ENCODE results near the gene PHC2.

PHC2 gene

GRCh38 chr1:33282791-33283190 lies 148.1 kb downstream of the PHC2 start:
- H3K4me3 ChIP-seq (ENCODE audit: low read length) = no peak overlapping the region
- no peak overlapping the region for H3K27ac ChIP-seq (ENCODE audit: low read depth, low read length)
- no peaks in the 10 kb centered on the region for H3K4me1 ChIP-seq (ENCODE audit: insufficient read depth, low read length)
- WGBS = 96% methylated on average over 3 of the region's 3 CpGs
- H3K9ac ChIP-seq (ENCODE audit: low read depth, low read length) = no peak overlapping the region
- H3K27me3 ChIP-seq (ENCODE audit: insufficient read depth, low read length) = no peaks in the 10 kb centered on the region
- peaks cover 73% of the 10 kb centered on the region for H3K36me3 ChIP-seq (ENCODE audit: insufficient read depth, low read length)
- no peaks in the 10 kb centered on the region for H3K9me3 ChIP-seq (ENCODE audit: insufficient read depth, low read depth, low read length)

- H3K4me3 ChIP-seq (ENCODE audit: low read length) = no peak overlapping the region
- 93% methylated on average over 17 of the region's 17 CpGs for WGBS
- no peaks in the 10 kb centered on the region for H3K4me1 ChIP-seq (ENCODE audit: insufficient read depth, low read length)
- peaks cover 76% of the 10 kb centered on the region for H3K36me3 ChIP-seq (ENCODE audit: insufficient read depth, low read length)
- H3K27ac ChIP-seq (ENCODE audit: low read depth, low read length) = no peak overlapping the region
- no peaks in the 10 kb centered on the region for H3K27me3 ChIP-seq (ENCODE audit: insufficient read depth, low read length)
- no peak overlapping the region for H3K9ac ChIP-seq (ENCODE audit: low read depth, low read length)
- H3K9me3 ChIP-seq (ENCODE audit: insufficient read depth, low read depth, low read length) = no peaks in the 10 kb centered on the region
Measured at GRCh38 chr1:33281554-33282303, 149.2 kb downstream of the PHC2 start.

GRCh38 chr1:33280091-33280661 lies 150.7 kb downstream of the PHC2 start:
- no peak overlapping the region for H3K27ac ChIP-seq (ENCODE audit: low read depth, low read length)
- H3K36me3 ChIP-seq (ENCODE audit: insufficient read depth, low read length) = peaks cover 75% of the 10 kb centered on the region
- no peaks in the 10 kb centered on the region for H3K4me1 ChIP-seq (ENCODE audit: insufficient read depth, low read length)
- no peak overlapping the region for H3K9ac ChIP-seq (ENCODE audit: low read depth, low read length)
- no peak overlapping the region for H3K4me3 ChIP-seq (ENCODE audit: low read length)
- no peaks in the 10 kb centered on the region for H3K9me3 ChIP-seq (ENCODE audit: insufficient read depth, low read depth, low read length)
- WGBS = 95% methylated on average over 29 of the region's 29 CpGs
- H3K27me3 ChIP-seq (ENCODE audit: insufficient read depth, low read length) = no peaks in the 10 kb centered on the region

DNA sequence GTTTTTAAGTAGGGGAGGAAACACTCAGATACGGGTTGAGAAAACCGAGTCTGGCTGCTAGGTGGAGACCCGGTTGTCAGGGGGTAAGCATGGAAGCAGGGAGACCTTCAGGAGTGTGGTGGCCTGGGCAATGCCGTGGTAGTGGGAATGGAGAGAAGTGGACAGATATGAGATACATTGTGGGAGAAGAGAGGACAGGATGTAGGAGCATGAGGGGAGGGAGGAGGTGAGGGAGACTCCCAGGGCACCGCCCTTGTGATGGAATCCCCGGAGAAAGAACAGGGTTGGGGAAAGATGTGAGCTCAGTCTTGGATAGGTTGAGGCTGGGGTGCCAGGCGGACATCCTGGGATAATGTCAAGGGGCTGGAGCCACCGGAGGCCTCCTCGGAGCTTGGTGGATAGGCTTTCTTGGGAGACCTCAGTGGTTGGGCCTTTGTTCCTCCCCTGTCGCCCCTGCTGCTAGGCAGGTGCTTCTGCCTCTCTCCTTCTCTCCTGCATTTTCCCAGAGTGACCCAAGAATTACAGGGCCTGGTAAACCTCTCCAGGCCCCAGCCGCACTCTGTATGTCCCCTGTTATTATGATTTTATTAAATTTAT lies 153.3 kb downstream of the PHC2 start:
- H3K36me3 ChIP-seq (ENCODE audit: insufficient read depth, low read length) = peaks cover 52% of the 10 kb centered on the region
- WGBS = 94% methylated on average over 10 of the region's 11 CpGs
- H3K27ac ChIP-seq (ENCODE audit: low read depth, low read length) = no peak overlapping the region
- no peak overlapping the region for H3K4me3 ChIP-seq (ENCODE audit: low read length)
- no peaks in the 10 kb centered on the region for H3K27me3 ChIP-seq (ENCODE audit: insufficient read depth, low read length)
- H3K9me3 ChIP-seq (ENCODE audit: insufficient read depth, low read depth, low read length) = no peaks in the 10 kb centered on the region
- H3K4me1 ChIP-seq (ENCODE audit: insufficient read depth, low read length) = peaks cover 7% of the 10 kb centered on the region; the same call in 1 of the 2 replicates
- H3K9ac ChIP-seq (ENCODE audit: low read depth, low read length) = no peak overlapping the region

GRCh38 chr1:33276573-33277298 lies 154.2 kb downstream of the PHC2 start:
- WGBS = 92% methylated on average over 30 of the region's 30 CpGs

GRCh38 chr1:33275706-33276572 lies 155.0 kb downstream of the PHC2 start:
- H3K9me3 ChIP-seq (ENCODE audit: insufficient read depth, low read depth, low read length) = no peaks in the 10 kb centered on the region
- H3K9ac ChIP-seq (ENCODE audit: low read depth, low read length) = no peak overlapping the region
- H3K27me3 ChIP-seq (ENCODE audit: insufficient read depth, low read length) = no peaks in the 10 kb centered on the region
- no peak overlapping the region for H3K27ac ChIP-seq (ENCODE audit: low read depth, low read length)
- peaks cover 7% of the 10 kb centered on the region; the same call in 1 of the 2 replicates for H3K4me1 ChIP-seq (ENCODE audit: insufficient read depth, low read length)
- WGBS = 96% methylated on average over 45 of the region's 45 CpGs
- H3K4me3 ChIP-seq (ENCODE audit: low read length) = no peak overlapping the region
- H3K36me3 ChIP-seq (ENCODE audit: insufficient read depth, low read length) = peaks cover 36% of the 10 kb centered on the region

More at GRCh38 chr1:33276573-33277298, 154.2 kb downstream of the PHC2 start:
- Histone ChIP-seq H3K4me1 (ENCODE audit: insufficient read depth, low read length) (peaks cover 7% of the 10 kb centered on the region; the same call in 1 of the 2 replicates), H3K27me3 (ENCODE audit: insufficient read depth, low read length) (no peaks in the 10 kb centered on the region), H3K4me3 (ENCODE audit: low read length) (no peak overlapping the region), H3K9me3 (ENCODE audit: insufficient read depth, low read depth, low read length) (no peaks in the 10 kb centered on the region), H3K27ac (ENCODE audit: low read depth, low read length) (no peak overlapping the region), H3K36me3 (ENCODE audit: insufficient read depth, low read length) (peaks cover 44% of the 10 kb centered on the region), H3K9ac (ENCODE audit: low read depth, low read length) (no peak overlapping the region)

DNA sequence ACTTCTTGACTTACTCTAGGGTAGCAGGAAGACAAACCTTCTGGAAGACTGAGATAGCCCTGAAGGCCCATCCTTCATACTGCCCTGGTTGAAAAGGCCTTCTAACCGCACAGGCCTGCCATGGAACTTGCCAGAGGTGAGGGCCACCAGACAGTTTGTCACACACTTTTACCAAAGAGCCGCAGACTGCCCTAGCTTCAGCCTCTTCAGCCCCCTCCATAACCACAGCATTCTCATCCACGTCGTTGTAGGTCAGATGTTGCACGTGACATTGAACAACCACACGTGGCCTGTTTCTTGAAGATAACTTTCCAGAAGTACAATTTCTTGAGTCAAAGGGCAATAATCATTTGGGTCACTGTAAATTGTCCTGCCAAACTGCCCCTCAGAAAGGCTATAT lies 155.7 kb downstream of the PHC2 start:
- Histone ChIP-seq H3K9ac (ENCODE audit: low read depth, low read length) (no peak overlapping the region), H3K27ac (ENCODE audit: low read depth, low read length) (no peak overlapping the region), H3K36me3 (ENCODE audit: insufficient read depth, low read length) (peaks cover 35% of the 10 kb centered on the region), H3K9me3 (ENCODE audit: insufficient read depth, low read depth, low read length) (no peaks in the 10 kb centered on the region), H3K27me3 (ENCODE audit: insufficient read depth, low read length) (no peaks in the 10 kb centered on the region), H3K4me3 (ENCODE audit: low read length) (no peak overlapping the region), H3K4me1 (ENCODE audit: insufficient read depth, low read length) (peaks cover 7% of the 10 kb centered on the region; the same call in 1 of the 2 replicates)
- WGBS = 94% methylated on average over 6 of the region's 6 CpGs

GRCh38 chr1:33274446-33274845 lies 156.4 kb downstream of the PHC2 start:
- Histone ChIP-seq H3K9me3 (ENCODE audit: insufficient read depth, low read depth, low read length) (no peaks in the 10 kb centered on the region), H3K27ac (ENCODE audit: low read depth, low read length) (no peak overlapping the region), H3K27me3 (ENCODE audit: insufficient read depth, low read length) (no peaks in the 10 kb centered on the region), H3K4me3 (ENCODE audit: low read length) (no peak overlapping the region), H3K36me3 (ENCODE audit: insufficient read depth, low read length) (peaks cover 33% of the 10 kb centered on the region), H3K4me1 (ENCODE audit: insufficient read depth, low read length) (peaks cover 7% of the 10 kb centered on the region; the same call in 1 of the 2 replicates), H3K9ac (ENCODE audit: low read depth, low read length) (no peak overlapping the region)
- 100% methylated on average over 1 of the region's 1 CpG for WGBS

GRCh38 chr1:33273961-33274371 lies 156.9 kb downstream of the PHC2 start:
- Histone ChIP-seq H3K27ac (ENCODE audit: low read depth, low read length) (no peak overlapping the region), H3K9me3 (ENCODE audit: insufficient read depth, low read depth, low read length) (no peaks in the 10 kb centered on the region), H3K4me3 (ENCODE audit: low read length) (no peak overlapping the region), H3K4me1 (ENCODE audit: insufficient read depth, low read length) (peaks cover 7% of the 10 kb centered on the region; the same call in 1 of the 2 replicates), H3K9ac (ENCODE audit: low read depth, low read length) (no peak overlapping the region), H3K27me3 (ENCODE audit: insufficient read depth, low read length) (no peaks in the 10 kb centered on the region), H3K36me3 (ENCODE audit: insufficient read depth, low read length) (peaks cover 33% of the 10 kb centered on the region)
- WGBS = 81% methylated on average over 7 of the region's 7 CpGs

All from HUES64 (cell line).